MM.1S (cell line): ENCODE data around the gene TMEM106A.

Experiments
- DNase-seq: peaks from one replicate; pipeline ENCODE4 v3.0.0-alpha.2; 2015
- H2AFZ ChIP-seq: fragments of 300-600 bp; sonication (generic); 2 replicates; pipeline ENCODE4 v1.6.0; 2016; ENCODE audit warnings: antibody characterized with exemption, low read length
- H3F3A ChIP-seq: fragments of 300-600 bp; sonication (generic); 2 replicates; pipeline ENCODE4 v1.6.1; 2016; ENCODE audit warnings: mild to moderate bottlenecking, antibody characterized with exemption, low read length, moderate library complexity, mixed read lengths; ENCODE audit not compliant: insufficient read depth
- H3K27ac ChIP-seq: fragments of 300-600 bp; sonication (generic); 2 replicates; pipeline ENCODE4 v1.5.1; 2016; ENCODE audit warnings: mild to moderate bottlenecking, low read length
- H3K27me3 ChIP-seq: fragments of 300-600 bp; sonication (generic); replicated peaks from 2 replicates; pipeline ENCODE4 v1.6.0; 2016; ENCODE audit warnings: low read length; ENCODE audit not compliant: insufficient read depth
- H3K36me3 ChIP-seq: fragments of 300-600 bp; sonication (generic); replicated peaks from 2 replicates; pipeline ENCODE4 v1.6.1; 2016; ENCODE audit warnings: mild to moderate bottlenecking, low read length, mixed read lengths; ENCODE audit not compliant: insufficient read depth
- H3K4me1 ChIP-seq: fragments of 300-600 bp; sonication (generic); 2 replicates; pipeline ENCODE4 v1.6.1; 2016; ENCODE audit warnings: low read length, mixed read lengths
- H3K4me2 ChIP-seq: fragments of 300-600 bp; sonication (generic); 2 replicates; pipeline ENCODE4 v1.6.0; 2016; ENCODE audit warnings: low read depth, low read length
- H3K4me3 ChIP-seq: fragments of 300-600 bp; sonication (generic); 2 replicates; pipeline ENCODE4 v1.5.1; 2016; ENCODE audit warnings: low read length, mixed read lengths
- H3K79me2 ChIP-seq: fragments of 300-600 bp; sonication (generic); 2 replicates; pipeline ENCODE4 v1.6.1; 2016; ENCODE audit warnings: mixed run types, low read length, mixed read lengths
- H3K9ac ChIP-seq: fragments of 300-600 bp; sonication (generic); 2 replicates; pipeline ENCODE4 v1.6.1; 2016; ENCODE audit warnings: low read length, mixed read lengths
- H3K9me2 ChIP-seq: fragments of 300-600 bp; sonication (generic); replicated peaks from 2 replicates; pipeline ENCODE4 v1.6.1; 2016; ENCODE audit warnings: mild to moderate bottlenecking, low read length, mixed read lengths; ENCODE audit not compliant: insufficient read depth
- H3K9me3 ChIP-seq: fragments of 300-600 bp; sonication (generic); replicated peaks from 2 replicates; pipeline ENCODE4 v1.6.1; 2016; ENCODE audit warnings: mild to moderate bottlenecking, low read length, mixed read lengths; ENCODE audit not compliant: insufficient read depth
- H4K20me1 ChIP-seq: fragments of 300-600 bp; sonication (generic); 2 replicates; pipeline ENCODE4 v1.6.1; 2016; ENCODE audit warnings: mild to moderate bottlenecking, low read length, moderate library complexity, mixed read lengths; ENCODE audit not compliant: insufficient read depth
- CTCF ChIP-seq: fragments of 300-600 bp; sonication (generic); IDR thresholded peaks from 2 replicates; pipeline ENCODE4 v1.5.1; 2016; ENCODE audit warnings: antibody characterized with exemption, low read length, mixed read lengths
- EZH2 ChIP-seq: fragments of 300-600 bp; sonication (generic); optimal IDR thresholded peaks from 2 replicates; pipeline ENCODE3; 2017; ENCODE audit warnings: low read depth, mild to moderate bottlenecking, antibody characterized with exemption, low read length, mixed read lengths
- EZH2phosphoT487 ChIP-seq: fragments of 300-600 bp; sonication (generic); IDR thresholded peaks from 2 replicates; pipeline ENCODE4 v1.6.1; 2018; ENCODE audit warnings: antibody characterized with exemption, low read length

The TMEM106A gene

GRCh38 chr17:43216762-43217613 lies 5.3 kb downstream of the TMEM106A start:
- Histone ChIP-seq H3K4me2 (no peak overlapping the region), H3K27me3 (no peaks in the 10 kb centered on the region), H3K4me3 (no peak overlapping the region), H3K9me3 (no peaks in the 10 kb centered on the region), H3K27ac (no peak overlapping the region), H3K36me3 (no peaks in the 10 kb centered on the region), H3K9ac (no peak overlapping the region), H3F3A (0 out of 2 replicates have a peak, but pooled peaks cover 7% of the 10 kb centered on the region), H4K20me1 (no peaks in the 10 kb centered on the region), H3K9me2 (no peaks in the 10 kb centered on the region), H2AFZ (no peak overlapping the region), H3K79me2 (no peaks in the 10 kb centered on the region), H3K4me1 (no peaks in the 10 kb centered on the region)
- no peak for DNase-seq
- TF ChIP-seq EZH2 (no peak), CTCF (no peak), EZH2phosphoT487 (no peak)

- no peaks in the 10 kb centered on the region for H3K4me1 ChIP-seq
- DNase-seq: no peak
- TF ChIP-seq CTCF (no peak), EZH2 (no peak), EZH2phosphoT487 (no peak)
- H3K9ac ChIP-seq: no peak overlapping the region
- H3K27me3 ChIP-seq: no peaks in the 10 kb centered on the region
- H3K27ac ChIP-seq: no peak overlapping the region
- H3K9me2 ChIP-seq: no peaks in the 10 kb centered on the region
- 0 out of 2 replicates have a peak, but pooled peaks cover 5% of the 10 kb centered on the region for H3F3A ChIP-seq
- no peak overlapping the region for H3K4me3 ChIP-seq
- no peaks in the 10 kb centered on the region for H3K79me2 ChIP-seq
- no peak overlapping the region for H2AFZ ChIP-seq
- no peaks in the 10 kb centered on the region for H3K9me3 ChIP-seq
- no peak overlapping the region for H3K4me2 ChIP-seq
- H4K20me1 ChIP-seq: no peaks in the 10 kb centered on the region
- H3K36me3 ChIP-seq: no peaks in the 10 kb centered on the region
Observed at GRCh38 chr17:43217614-43218087, 6.0 kb downstream of the TMEM106A start.

GRCh38 chr17:43219001-43219400 lies 7.3 kb downstream of the TMEM106A start:
- Histone ChIP-seq H3K36me3 (no peaks in the 10 kb centered on the region), H3K4me2 (no peak overlapping the region), H3K9me2 (no peaks in the 10 kb centered on the region), H3K4me1 (no peaks in the 10 kb centered on the region), H3K4me3 (no peak overlapping the region), H2AFZ (no peak overlapping the region), H3K9ac (no peak overlapping the region), H3K27ac (no peak overlapping the region), H3F3A (no peaks in the 10 kb centered on the region), H3K27me3 (no peaks in the 10 kb centered on the region), H3K9me3 (no peaks in the 10 kb centered on the region), H3K79me2 (no peaks in the 10 kb centered on the region), H4K20me1 (no peaks in the 10 kb centered on the region)
- TF ChIP-seq CTCF: no peak
- no peak for DNase-seq
